AG08396 (cell line): ENCODE measurements around the gene HTRA3.

Source experiments
- DNase-seq: peaks from one replicate; pipeline ENCODE4 v3.0.0; 2012; ENCODE audit warnings: low spot score, mixed read lengths

Gene HTRA3

GRCh38 chr4:8234715-8235114, 34.8 kb upstream of the HTRA3 start:
- no peak for DNase-seq

GRCh38 chr4:8235224-8235623, 34.3 kb upstream of the HTRA3 start:
- DNase-seq: no peak

DNA sequence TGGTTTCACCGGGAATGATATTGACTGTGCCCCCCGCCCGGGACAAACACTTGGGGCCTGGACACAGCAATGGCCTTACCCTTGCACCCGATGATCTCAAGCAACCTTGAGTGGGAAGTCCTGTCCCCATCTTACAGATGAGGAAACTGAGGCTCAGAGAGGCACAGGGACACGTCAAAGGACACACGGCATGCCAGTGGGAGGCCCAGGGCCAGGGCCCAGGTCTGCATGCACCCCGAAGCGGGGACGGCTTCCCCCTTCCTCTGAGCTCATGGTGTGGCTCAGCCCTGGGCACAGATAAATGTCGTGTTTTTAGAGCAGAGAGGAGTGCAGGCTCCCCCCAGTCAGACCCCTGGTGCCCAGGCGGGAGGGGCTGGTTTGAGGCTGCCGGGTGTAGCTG, 33.9 kb upstream of the HTRA3 start:
- DNase-seq: no peak

- DNase-seq: no peak
Measured at GRCh38 chr4:8236106-8236919, 33.2 kb upstream of the HTRA3 start.

DNA sequence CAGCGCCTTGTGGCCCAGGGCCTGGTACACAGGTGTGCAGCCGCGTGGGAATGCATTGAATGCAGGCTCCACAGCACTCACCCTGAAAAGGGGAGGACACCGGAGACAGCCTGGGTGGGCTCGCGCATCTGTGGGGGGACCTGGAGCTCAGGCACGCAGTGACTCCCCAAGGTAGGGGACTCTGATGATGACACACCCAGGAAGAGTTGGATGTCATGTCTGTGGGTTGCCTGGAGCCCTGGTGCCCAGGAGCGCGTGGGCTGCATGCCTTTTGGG, 32.7 kb upstream of the HTRA3 start:
- DNase-seq: no peak

DNA sequence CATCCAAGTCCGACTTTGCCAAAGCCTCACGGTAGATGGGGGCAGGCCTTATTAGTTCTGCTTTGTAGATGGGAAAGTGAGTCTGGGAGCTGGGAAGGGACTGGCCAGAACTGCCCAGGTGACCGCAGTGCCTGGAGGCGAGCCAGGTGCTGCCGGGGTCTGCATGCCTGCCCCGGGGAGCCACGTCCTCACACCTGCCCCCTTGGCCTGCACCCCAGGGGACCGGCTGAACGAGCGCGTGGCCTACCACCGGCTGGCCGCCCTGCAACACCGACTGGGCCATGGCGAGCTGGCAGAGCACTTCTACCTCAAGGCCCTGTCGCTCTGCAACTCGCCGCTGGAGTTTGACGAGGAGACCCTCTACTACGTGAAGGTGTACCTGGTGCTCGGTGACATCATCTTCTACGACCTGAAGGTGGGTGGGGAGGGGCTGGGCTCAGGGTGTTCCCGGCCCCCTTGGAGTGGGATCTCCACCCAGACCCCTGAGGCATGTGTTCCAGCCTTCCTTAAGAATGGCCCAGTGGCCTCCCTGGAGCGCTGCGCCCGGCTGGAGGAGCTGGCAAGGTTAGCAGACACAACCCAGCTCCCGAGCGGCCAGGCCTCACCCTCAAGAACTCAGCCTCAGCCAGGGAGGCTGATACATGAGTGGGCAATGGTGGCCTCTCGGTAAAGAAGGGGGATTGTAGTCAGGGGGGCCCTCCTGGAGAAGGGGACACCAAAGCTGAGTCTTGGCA, 32.1 kb upstream of the HTRA3 start:
- no peak for DNase-seq

DNA sequence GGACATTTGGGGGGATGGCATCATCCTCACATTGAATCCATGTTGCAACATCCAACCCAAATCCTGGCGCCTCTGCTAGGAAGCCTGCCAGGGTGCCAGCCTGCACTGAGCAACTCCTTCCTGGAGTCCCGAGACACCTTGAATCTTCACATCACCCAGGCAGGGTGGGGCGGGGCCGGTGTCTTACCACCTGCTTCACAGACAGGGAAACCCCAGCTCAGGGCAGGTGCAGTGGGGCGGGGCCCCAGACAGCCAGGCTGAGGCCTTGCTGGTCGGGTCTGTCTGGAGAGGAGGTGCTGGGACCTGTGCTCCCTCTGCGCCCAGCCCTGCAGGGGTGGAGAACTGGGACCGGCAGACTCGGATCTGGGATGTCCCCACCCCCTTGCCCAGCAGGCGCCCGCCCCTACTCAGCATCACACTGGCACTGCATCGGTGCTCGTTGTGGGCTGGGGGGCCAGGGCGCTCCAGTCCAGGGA, 31.5 kb upstream of the HTRA3 start:
- no peak for DNase-seq

- DNase-seq: peak; percentile 50
Measured at GRCh38 chr4:8238515-8239053, 31.0 kb upstream of the HTRA3 start.

- no peak for DNase-seq
Measured at GRCh38 chr4:8239226-8239625, 30.3 kb upstream of the HTRA3 start.

- no peak for DNase-seq
Measured at GRCh38 chr4:8239661-8240060, 29.9 kb upstream of the HTRA3 start.

GRCh38 chr4:8240211-8241041, 29.1 kb upstream of the HTRA3 start:
- DNase-seq: no peak

DNA sequence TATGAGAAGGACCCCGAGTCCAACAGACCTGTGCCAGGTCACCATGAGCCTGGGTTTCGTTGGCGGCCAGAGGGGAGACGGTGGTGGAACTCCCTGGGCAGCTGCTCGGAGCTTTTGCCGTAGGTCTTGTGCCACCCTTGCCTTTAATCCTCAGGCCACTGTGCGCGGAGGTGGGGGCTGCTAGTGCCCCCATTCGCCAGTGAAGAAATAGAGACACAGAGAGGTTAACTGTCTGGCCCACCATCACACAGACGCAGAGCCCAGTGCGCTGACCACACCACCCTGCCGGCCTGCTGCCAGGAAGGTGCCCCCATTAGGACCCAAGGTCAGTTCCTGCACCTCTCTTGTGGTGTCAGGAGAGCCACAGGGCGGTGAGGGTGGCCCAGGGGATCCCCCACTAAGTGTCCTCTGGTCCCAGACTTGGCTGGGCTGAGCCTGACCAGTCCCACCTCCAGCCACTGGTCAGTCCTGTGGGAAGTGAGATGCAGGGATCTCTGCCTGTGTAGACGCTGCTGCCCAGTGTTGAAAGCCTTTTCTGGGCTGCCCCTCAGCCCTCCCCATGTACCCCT, 28.3 kb upstream of the HTRA3 start:
- no peak for DNase-seq

- DNase-seq: peak; percentile 97
Measured at GRCh38 chr4:8241895-8242696, 27.5 kb upstream of the HTRA3 start.

- DNase-seq: no peak
Measured at GRCh38 chr4:8242782-8243560, 26.6 kb upstream of the HTRA3 start.

DNA sequence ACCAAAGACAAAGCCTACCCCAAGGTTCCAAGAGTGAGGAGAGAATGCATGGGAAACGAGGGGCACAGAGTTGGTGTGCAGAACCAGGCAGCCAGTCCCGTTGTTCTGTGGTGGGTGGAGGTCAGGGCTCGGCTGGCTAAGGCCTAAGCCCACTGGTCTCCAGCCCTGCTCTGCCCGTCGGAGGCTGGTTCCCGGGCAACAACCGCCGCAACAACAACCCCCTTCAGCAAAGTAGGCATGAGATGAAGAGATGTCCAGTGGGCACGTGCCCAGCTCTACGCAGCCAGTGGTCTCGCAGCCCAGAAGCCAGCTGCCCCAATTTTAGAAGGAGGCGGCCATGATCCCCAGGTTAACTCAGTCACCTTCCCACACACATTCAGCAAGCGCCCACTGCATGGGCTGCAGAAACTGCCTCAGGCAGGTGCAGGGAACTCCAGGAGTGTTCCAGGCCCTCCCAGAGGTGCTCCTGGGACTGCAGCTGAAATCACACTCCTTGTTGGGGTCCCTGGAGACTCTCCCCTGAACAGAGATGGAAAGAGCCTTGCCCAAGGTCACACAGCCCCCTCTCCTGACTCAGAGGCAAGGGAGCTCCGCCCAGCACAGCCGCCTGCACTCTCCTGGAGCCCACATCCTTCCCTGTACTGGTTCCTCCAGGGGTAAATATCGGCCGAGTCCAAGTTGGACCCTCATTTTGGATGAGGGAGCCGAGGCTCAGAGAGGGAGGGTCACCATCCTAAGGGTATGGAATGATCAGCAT, 25.4 kb upstream of the HTRA3 start:
- DNase-seq: no peak

DNA sequence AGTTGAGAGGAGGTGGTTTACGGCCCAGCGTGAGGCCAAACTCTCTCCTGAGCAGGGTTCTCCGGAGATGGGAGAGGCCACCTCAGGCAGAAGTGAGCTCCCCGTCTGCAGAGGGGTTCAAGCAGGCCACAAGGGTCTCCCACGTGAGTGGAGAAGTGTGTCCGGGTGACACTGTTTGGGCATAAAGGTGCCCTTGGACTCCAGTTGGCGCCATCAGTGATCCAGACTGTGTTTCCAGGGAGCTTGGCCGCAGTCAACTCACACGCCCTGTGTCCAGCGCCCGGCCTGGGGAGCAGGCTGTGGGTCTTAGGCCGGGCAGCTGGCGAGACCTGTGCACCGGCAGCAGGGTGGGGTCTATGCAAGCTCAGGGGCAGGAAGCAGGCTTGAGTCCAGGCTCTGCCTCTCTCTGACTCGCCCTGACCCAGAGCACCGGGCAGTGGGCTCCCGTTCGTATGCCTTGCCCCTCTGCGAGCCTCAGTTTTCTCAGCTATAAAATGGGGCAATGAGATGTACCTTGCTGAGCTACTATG, 24.6 kb upstream of the HTRA3 start:
- no peak for DNase-seq

DNA sequence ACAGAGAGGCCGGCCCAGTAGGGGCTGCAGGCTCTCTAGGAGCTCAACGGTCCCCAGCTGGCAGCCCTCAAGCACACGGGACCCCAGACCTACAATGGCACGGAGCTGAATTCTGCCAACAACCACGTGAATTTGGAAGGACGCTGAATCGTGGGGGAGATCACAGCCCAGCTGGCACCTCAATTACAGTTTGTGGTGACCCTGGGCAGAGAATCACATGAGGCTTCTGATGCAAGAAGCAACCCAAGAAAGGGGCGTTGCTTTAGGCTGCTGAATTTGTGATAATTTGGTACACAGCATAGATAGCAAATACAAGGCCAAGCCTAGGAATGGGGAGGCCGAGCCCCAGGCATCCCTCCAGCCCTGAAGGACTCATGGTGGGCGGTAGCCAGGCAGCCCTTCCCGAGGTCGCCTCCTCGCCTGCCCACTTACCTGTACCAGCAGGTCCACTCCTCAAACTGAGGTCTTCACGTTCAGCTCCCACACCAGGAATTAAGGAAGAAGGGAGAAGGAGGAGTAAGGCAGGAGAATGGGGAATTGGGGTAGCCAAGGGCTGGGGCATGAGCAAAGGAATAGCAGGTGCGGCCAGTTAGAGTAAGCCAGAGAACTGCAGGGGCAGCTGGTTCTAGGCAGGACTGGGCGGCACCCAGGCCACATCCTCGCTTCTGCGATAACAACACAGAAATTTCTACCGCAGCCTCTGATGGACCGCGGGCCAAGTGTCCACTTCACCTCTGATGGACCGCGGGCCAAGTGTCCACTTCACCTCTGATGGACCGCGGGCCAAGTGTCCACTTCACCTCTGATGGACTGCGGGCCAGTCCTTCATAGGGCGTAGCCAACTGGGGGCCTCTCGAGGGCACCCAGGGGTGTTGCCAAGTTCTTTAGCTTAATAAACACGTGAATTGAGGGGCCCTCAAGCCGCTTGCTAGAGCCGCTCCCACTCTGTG, 23.4 kb upstream of the HTRA3 start:
- no peak for DNase-seq
